ENCODE data around the gene WDR27.

WDR27 gene

DNA sequence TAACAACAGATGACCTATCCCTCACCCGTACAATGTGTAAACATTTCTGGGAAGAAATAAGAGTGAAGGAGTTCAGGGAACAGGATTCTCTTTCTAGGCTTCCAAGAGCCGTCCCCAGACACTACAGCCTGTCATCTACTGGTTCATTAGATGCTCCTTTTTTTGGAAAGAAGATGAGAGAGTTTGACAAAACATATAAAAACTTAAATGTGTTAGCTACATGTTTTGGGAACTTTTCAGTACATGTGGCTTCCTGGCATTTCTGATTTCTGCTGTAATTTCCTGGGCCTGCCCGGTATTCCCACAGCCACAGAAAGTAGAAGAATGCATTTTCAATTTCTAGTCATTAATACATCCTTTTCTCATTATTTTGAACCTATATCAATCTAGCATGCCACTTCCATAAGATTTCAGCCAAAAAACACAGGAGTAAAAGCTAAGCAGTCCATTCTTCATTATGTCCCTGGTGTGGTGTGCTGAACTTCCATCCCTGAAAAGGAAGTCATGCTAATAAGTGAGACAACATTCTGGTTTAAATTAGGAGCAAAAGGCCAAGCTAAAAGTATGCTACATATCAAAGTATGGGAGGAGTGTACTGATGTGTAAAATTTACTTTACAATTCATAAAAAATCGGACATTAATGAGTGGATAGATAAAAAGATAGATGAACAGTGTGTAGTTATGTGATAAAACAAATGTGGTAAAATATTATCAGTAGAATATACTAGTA is 198.2 kb downstream of the WDR27 start:
- Histone ChIP-seq H3K9me3 (ENCODE audit: insufficient read depth, low read length) (peaks cover 7% of the 10 kb centered on the region; the same call in 1 of the 2 replicates), H3K4me2 (ENCODE audit: low read depth, low read length, poor library complexity, severe bottlenecking) (no peak overlapping the region), H3K9me2 (replicated peaks; ENCODE audit: insufficient read depth, low read length) (no peaks in the 10 kb centered on the region), H2AFZ (ENCODE audit: low read depth, low read length, severe bottlenecking) (no peak overlapping the region), H3K9ac (ENCODE audit: low read length) (no peak overlapping the region), H3F3A (ENCODE audit: insufficient read depth) (no peaks in the 10 kb centered on the region), H3K4me3 (ENCODE audit: insufficient read depth, low read length, poor library complexity, severe bottlenecking) (no peak overlapping the region), H3K27ac (ENCODE audit: low read depth, low read length) (no peak overlapping the region), H4K20me1 (ENCODE audit: low read depth, low read length) (no peaks in the 10 kb centered on the region), H3K27me3 (ENCODE audit: low read length) (no peaks in the 10 kb centered on the region), H3K79me2 (ENCODE audit: insufficient read depth, low read length) (no peaks in the 10 kb centered on the region), H3K36me3 (ENCODE audit: low read length) (0 out of 2 replicates have a peak, but pooled peaks cover 5% of the 10 kb centered on the region)
- TF ChIP-seq CTCF (IDR thresholded peaks at IDR 0.05; ENCODE audit: insufficient read depth, low read length, poor library complexity, severe bottlenecking) (no peak), EZH2phosphoT487 (conservative IDR thresholded peaks at IDR 0.05; ENCODE audit: low read length) (no peak)

GRCh38 chr6:169502445-169502844 is 199.4 kb downstream of the WDR27 start:
- no peaks in the 10 kb centered on the region for H3K9me2 ChIP-seq (replicated peaks; ENCODE audit: insufficient read depth, low read length)
- H3K79me2 ChIP-seq (ENCODE audit: insufficient read depth, low read length), result no peaks in the 10 kb centered on the region
- H3F3A ChIP-seq (ENCODE audit: insufficient read depth), result no peaks in the 10 kb centered on the region
- H3K4me2 ChIP-seq (ENCODE audit: low read depth, low read length, poor library complexity, severe bottlenecking), result no peak overlapping the region
- no peaks in the 10 kb centered on the region for H3K36me3 ChIP-seq (ENCODE audit: low read length)
- H3K9ac ChIP-seq (ENCODE audit: low read length), result no peak overlapping the region
- TF ChIP-seq EZH2phosphoT487 (conservative IDR thresholded peaks at IDR 0.05; ENCODE audit: low read length), result no peak
- TF ChIP-seq CTCF (IDR thresholded peaks at IDR 0.05; ENCODE audit: insufficient read depth, low read length, poor library complexity, severe bottlenecking), result no peak
- H3K4me3 ChIP-seq (ENCODE audit: insufficient read depth, low read length, poor library complexity, severe bottlenecking), result no peak overlapping the region
- H2AFZ ChIP-seq (ENCODE audit: low read depth, low read length, severe bottlenecking), result no peak overlapping the region
- H3K27me3 ChIP-seq (ENCODE audit: low read length), result no peaks in the 10 kb centered on the region
- no peaks in the 10 kb centered on the region for H3K9me3 ChIP-seq (ENCODE audit: insufficient read depth, low read length)
- H3K27ac ChIP-seq (ENCODE audit: low read depth, low read length), result no peak overlapping the region
- H4K20me1 ChIP-seq (ENCODE audit: low read depth, low read length), result no peaks in the 10 kb centered on the region

DNA sequence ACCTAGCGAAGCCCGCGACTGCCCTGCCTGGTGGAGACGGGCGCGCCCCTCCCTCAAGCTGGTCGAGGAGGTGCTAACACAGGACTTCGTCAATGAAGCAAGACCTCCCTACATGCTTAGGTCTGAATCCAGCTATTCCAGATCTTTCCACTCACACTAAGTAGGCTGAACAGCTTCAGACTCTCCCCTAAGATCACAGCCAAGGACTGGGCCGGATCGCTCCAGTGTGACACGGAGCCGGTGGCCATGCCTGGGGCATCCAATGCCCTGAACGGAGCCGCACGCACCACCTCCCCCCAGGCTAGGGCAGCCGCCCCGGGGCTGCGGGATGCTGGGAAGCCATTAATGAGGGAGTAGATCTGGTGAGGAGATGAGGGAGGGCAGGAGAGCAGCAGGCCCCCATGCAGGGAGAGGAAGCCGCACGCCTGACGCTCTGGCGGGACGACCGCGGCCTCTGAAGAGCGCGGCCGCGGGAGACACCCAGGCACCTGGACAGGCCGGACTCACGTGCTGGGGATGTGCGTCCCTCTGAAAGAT is 200.0 kb downstream of the WDR27 start:
- H2AFZ ChIP-seq (ENCODE audit: low read depth, low read length, severe bottlenecking), result no peak overlapping the region
- H3K9me3 ChIP-seq (ENCODE audit: insufficient read depth, low read length), result no peaks in the 10 kb centered on the region
- no peaks in the 10 kb centered on the region for H3K79me2 ChIP-seq (ENCODE audit: insufficient read depth, low read length)
- no peak overlapping the region for H3K27ac ChIP-seq (ENCODE audit: low read depth, low read length)
- H4K20me1 ChIP-seq (ENCODE audit: low read depth, low read length), result no peaks in the 10 kb centered on the region
- no peak overlapping the region for H3K4me3 ChIP-seq (ENCODE audit: insufficient read depth, low read length, poor library complexity, severe bottlenecking)
- no peaks in the 10 kb centered on the region for H3F3A ChIP-seq (ENCODE audit: insufficient read depth)
- H3K27me3 ChIP-seq (ENCODE audit: low read length), result no peaks in the 10 kb centered on the region
- H3K4me2 ChIP-seq (ENCODE audit: low read depth, low read length, poor library complexity, severe bottlenecking), result no peak overlapping the region
- H3K9ac ChIP-seq (ENCODE audit: low read length), result no peak overlapping the region
- TF ChIP-seq CTCF (IDR thresholded peaks at IDR 0.05; ENCODE audit: insufficient read depth, low read length, poor library complexity, severe bottlenecking) (no peak), EZH2phosphoT487 (conservative IDR thresholded peaks at IDR 0.05; ENCODE audit: low read length) (no peak)
- H3K36me3 ChIP-seq (ENCODE audit: low read length), result peaks cover 2% of the 10 kb centered on the region; the same call in 1 of the 2 replicates
- H3K9me2 ChIP-seq (replicated peaks; ENCODE audit: insufficient read depth, low read length), result no peaks in the 10 kb centered on the region
